UCSD-AML1 (cell line): ENCODE data around the gene TM9SF3.

Experiments used
- DNase-seq: peaks from one replicate; lab custom pipeline; 2025; ENCODE audit not compliant: unreplicated experiment; lab: John Stamatoyannopoulos, UW

The TM9SF3 gene

GRCh38 chr10:96511044-96511945, 75.5 kb downstream of the TM9SF3 start:
- DNase-seq = peak; percentile 26

DNA sequence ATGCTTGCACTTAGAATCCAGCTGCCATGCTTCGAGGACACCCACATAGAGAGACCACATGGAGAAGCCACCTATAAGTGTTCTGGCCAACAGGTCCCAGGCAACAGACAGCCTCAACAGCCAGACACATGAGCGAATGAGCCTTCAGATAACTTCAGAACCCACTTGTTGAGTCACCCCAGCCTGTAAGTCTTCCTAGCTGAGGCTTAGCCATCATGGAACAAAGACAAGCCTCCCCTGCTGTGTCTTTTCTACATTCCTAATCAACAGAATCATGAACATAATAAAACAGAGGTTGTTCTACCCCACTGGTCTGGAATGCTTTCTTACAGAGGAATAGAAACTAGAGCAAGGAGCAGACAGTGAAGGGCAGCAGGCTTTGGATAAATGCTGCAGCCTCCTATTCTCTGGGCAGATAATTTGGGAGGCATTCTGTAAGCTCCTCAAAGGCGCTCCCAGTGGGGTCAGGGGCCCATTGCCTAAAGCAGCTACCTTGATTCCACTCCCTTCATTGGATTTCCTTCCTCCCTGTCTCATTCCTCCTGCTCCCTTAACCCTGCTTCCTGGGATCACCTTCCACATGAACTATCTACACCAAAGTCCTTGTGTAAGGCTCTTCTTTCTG, 77.7 kb downstream of the TM9SF3 start:
- no peak for DNase-seq

DNA sequence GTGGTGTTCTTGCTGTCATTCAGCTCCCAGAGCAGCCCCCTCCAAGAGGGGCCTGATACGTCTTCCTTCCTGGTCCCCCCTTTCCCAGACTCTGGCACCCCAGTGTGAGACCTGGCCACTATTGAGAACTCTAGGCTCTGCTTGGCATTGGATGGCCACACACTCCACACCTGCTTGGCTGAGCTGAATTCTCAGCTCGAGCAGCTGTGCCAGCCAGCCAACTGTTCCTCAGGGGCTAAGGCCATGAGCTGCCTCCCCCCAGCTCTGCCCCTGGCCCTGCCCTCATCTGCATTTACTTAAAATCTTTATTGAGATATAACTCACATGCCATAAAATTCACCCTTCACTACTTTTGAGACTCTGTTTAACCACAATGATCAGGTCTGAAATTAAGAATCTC, 79.8 kb downstream of the TM9SF3 start:
- DNase-seq = no peak

- DNase-seq = no peak
Observed at GRCh38 chr10:96505150-96506136, 81.4 kb downstream of the TM9SF3 start.

DNA sequence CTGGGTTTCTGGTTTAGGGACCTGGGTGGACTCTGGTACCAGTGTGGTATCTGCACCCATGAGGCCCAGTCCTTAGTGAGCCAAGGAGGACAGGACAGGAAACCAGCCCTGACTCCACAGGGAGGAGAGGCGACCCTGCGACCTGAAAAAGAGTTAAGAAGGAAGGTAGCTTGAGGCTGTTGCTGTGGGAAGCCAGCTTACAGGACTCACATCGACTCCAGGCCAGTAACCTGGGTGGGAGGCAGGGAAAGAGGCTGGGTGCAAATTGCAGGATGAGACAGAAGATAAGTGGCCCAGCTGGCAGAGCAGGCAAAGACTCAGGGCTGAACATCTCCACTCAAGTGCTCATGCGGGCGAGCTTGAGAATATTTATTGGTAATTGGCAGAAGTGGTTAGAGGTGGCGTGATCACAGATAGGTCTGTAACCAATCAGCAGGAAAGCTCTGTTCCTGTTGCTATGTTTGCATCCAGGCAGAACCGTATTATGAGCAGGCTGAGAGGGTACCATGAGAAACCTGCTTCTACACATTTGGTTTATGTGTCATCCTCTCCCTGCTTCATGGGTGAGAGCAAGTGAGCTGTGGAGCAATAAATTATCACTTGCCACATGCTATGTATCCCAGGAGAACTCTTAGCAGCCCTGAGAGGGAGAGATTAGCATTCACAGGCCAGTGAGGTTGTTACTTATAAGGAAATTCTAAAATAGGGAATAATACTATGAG, 84.1 kb downstream of the TM9SF3 start:
- no peak for DNase-seq

DNA sequence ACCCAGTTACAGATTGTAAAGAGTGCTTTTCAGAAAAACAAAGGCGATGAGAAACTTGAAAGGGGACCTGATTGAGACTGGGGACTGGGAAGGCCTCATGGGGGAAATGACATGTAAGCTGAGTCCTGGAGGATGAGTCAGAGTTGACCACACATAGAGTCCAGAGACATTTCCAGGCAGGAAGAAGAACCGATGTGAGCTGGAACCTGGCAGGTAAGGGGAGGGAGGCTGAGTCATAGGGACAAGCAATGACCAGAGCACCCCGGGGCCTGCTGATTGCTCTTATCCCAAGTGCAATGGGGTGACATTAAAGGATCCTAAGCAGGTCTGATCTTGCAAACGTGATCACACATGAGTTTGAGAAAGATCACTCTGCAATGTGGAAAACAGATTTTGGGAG, 84.8 kb downstream of the TM9SF3 start:
- no peak for DNase-seq

- DNase-seq = no peak
Observed at GRCh38 chr10:96500519-96500918, 86.3 kb downstream of the TM9SF3 start.

- no peak for DNase-seq
Observed at GRCh38 chr10:96500050-96500449, 86.8 kb downstream of the TM9SF3 start.

DNA sequence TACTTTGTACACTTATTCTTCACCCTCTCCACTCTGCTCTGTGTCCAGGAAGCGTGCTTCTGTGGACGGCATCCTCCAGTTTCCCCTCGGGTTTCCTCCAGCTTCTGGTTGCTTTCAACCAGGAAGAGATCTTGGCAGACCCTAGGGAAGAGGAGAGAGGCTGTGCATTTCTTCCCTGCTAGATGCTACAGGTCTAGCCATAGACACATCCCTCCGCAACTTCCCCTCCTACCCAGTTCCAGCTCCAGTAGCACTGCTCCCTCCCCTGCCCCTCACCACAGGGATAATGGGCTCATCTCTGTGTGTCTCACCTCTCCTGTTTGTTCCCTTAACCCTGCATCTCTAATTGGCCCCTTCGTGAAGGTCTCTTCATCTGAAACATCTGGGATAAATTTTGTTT, 89.4 kb downstream of the TM9SF3 start:
- no peak for DNase-seq

DNA sequence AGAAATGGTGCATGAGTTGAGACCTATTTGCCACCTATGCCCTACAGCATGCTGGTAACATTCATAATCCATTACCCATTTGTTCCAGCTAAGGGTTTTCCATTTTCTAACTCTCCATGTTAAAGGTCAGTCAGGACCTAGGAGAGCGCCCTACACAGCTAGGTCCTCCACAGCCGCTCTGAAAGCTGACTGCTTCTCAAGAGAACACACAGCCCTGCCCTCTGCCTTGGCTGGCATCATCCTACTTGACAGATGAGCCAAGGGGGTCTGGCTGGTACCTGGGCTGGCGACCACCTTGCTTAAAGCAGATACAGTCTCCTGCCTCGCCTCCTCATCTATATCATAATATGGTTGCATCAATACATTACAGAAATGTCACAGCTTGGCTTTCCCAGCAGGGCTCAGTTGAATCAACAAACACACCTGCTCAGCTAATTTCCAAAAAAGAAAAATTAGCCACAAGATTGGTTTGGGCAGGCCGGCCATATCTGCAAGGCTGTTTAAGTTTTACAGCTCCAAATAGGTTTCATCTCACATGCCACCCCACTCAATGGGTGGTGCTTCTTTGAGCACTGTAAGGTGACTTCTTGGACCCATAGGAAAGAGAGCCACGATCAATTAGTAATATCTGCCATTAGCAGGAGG, 90.4 kb downstream of the TM9SF3 start:
- DNase-seq = no peak

GRCh38 chr10:96495544-96495943, 91.3 kb downstream of the TM9SF3 start:
- DNase-seq = no peak

DNA sequence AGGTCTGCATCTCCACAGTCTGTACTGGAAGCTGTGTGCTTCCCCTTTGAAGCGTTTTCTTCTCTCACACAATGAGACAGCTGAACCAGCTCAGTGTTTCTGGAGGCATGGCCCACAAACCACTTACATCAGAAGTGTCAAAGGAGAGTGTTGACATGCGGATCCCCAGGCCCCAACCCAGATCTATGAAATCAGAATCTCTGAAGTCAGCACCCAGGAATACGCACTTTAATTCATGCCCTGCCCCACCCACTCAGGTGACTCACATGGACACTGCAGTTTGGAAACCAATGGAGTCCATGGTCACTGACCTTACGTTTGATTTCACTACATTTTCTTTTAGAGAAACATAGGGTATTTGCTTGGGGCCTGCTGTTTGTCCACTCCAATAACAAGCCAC, 92.1 kb downstream of the TM9SF3 start:
- no peak for DNase-seq

DNA sequence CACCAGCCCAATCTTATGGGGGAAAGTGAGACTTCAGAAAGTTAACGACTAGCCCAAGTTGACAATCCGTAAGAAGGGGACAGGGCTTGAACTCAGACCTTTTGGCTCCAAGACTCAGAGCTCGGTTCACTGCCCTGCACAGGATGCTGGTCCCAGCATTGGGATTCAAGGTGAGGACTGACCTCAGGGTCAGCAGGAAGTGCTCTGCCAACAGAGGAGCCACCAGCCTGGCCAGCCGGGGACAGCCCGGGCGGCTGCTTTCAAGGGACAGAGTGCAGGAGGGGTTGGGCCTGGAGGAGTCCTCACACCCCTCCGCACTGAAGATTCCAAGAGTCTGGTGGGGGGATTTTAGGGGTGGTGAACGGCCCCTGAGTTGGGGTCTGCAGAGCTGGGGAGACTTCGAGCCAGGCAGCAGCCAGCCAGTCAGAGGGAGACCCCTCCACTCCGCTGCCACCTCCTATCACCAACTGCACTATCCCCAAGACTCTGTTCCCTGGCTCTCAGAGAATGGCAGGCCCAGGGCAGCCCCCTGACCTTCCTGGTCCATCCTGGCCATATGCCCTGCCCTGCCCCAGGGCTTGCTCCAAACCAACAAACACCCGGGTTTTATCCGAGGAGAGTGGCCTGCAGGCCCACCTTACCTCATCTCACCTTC, 92.8 kb downstream of the TM9SF3 start:
- DNase-seq = no peak

GRCh38 chr10:96493254-96493653, 93.6 kb downstream of the TM9SF3 start:
- DNase-seq = no peak

GRCh38 chr10:96491303-96491702, 95.5 kb downstream of the TM9SF3 start:
- no peak for DNase-seq

GRCh38 chr10:96488161-96488935, 98.5 kb downstream of the TM9SF3 start:
- DNase-seq = no peak

DNA sequence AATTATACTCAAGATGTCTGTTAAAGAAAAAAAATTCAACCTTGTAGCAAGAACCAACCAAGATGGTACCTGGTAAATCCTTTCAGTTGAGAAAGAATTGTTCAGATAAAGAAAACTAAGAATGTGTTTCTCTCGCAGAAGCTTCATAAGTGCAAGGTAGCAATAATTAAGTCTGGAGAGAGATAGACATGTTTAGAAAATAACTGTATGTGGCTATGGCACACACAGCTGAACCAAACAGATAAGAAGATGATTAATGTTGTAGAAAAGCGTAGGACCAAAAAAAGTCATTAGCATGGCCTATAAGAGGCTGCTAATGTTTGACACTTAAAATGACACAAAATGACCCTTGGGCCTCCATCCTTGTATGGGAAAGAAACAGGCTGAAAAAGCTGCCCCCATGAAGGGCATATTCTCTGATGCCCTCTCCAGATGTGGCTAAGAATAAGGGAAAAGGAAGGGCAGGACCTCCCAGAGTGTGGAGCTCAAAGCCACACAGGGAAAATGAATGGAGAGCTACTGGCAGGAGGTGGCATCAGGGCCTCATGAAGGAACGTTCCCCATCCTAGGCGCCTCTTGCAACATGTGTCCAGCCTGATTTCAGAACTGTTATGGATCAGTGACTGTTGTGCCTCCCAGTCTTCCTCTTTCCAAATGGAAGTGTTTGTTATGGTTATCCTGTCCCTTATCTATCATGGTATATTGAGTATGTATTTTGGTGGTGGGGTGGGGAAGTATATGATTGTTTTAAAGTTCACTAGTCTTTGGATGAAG, 103.8 kb downstream of the TM9SF3 start:
- no peak for DNase-seq

- no peak for DNase-seq
Observed at GRCh38 chr10:96478355-96478754, 108.5 kb downstream of the TM9SF3 start.
